Astrocyte (in vitro differentiated cells and primary cell): ENCODE data around the gene GATC.

Experiments used
- EZH2 ChIP-seq: IDR thresholded peaks from 2 replicates; pipeline ENCODE4 v1.6.1; 2012; ENCODE audit warnings: mild to moderate bottlenecking, low read length, inconsistent platforms; ENCODE audit not compliant: insufficient read depth
- TF ChIP-seq, protein P1 (sequence below): IDR thresholded peaks from 2 replicates; pipeline ENCODE4 v1.5.1; 2011; ENCODE audit warnings: low read depth, mild to moderate bottlenecking, inconsistent platforms, low read length, moderate library complexity; ENCODE audit not compliant: insufficient read depth

DNA sequence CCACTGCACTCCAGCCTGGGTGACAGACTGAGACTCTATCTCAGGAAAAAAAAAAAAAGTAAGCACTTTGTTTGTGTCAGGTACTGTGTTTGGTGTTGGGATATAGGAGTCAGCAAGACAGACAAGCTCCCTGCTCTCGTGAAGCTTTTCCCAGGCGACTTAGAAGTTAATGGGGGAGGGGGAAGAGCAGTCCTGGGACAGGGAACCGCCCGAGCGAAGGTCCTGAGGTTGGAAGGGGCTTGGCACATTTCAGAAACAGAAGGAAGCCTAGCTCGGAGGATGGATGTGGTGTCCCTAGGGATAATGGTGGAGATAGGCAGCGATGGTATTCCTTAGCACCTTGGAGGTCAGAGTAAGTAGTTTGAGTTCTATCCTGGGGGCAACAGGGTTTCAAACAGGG is 16.9 kb upstream of the GATC start:
- TF ChIP-seq, protein P1, sequence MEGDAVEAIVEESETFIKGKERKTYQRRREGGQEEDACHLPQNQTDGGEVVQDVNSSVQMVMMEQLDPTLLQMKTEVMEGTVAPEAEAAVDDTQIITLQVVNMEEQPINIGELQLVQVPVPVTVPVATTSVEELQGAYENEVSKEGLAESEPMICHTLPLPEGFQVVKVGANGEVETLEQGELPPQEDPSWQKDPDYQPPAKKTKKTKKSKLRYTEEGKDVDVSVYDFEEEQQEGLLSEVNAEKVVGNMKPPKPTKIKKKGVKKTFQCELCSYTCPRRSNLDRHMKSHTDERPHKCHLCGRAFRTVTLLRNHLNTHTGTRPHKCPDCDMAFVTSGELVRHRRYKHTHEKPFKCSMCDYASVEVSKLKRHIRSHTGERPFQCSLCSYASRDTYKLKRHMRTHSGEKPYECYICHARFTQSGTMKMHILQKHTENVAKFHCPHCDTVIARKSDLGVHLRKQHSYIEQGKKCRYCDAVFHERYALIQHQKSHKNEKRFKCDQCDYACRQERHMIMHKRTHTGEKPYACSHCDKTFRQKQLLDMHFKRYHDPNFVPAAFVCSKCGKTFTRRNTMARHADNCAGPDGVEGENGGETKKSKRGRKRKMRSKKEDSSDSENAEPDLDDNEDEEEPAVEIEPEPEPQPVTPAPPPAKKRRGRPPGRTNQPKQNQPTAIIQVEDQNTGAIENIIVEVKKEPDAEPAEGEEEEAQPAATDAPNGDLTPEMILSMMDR: no peak
- TF ChIP-seq EZH2: no peak
